ENCODE results near the gene TNKS2.
"Not testable (repeated sequence)": the region's sequence is repeated elsewhere in the genome, so short reads cannot be mapped to it uniquely, and the experiment has no call there.

The TNKS2 gene

DNA sequence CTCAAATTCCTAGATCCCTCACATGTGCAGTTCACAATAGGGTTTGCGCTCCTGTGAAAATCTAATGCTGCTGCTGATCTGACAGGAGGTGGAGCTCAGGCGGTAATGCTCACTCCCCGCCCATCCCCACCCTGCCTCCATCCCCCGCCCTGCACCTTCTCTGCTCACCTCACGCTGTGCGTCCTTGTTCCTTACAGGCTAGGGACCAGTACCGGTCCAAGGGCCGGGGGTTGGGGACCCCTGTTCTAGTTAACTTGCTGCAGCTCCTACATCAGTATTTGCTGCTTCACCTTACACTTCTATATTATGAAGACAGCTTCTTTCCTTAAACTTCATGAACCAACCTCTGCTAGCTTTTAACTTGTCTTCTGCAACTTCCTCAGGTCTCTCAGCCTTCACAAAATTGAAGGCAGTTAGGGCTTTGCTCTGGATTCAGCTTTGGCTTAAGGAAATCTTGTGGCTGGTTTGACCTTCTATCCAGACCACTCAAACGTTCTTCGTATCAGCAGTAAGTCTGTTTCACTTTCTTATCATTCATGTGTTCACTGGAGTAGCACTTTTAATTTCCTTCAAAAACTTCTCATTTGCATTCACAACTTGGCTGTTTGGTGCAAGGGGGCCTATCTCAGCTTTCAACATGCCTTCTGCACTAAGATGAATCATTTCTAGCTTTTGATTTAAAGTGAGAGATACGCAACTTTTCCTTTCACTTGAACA is 1.7 kb upstream of the TNKS2 start:
- no peak for DNase-seq (ENCODE audit: low read depth)

DNA sequence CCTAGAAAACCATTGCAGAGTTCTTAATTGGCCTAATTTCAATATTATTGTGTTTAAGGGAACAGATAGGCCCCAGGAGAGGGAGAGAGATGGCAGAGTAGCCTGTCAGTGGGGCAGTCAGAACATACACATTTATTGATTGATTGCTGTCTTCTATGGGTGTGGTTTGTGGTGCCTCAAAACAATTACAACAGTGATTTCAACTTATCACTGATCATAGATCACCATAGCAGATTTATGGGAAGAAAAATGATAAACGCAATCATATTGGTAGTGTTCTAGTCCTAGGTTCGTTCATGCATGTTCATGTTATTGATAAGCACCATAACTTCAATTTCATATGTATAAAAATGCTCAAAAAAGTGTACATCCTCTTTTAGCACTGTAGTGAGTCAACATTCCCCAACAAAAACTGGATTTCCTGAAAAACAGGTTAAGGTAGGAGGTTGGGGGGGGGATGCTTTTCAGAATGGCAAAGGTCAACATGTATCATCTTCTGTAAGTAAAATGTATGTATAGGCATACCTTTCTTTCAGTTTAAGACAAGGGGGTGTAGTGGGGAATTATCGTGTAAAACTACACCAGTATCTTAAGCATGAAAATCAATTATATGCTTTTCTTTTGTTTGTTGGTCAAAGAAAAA is 1.1 kb upstream of the TNKS2 start:
- no peak for DNase-seq (ENCODE audit: low read depth)

DNA sequence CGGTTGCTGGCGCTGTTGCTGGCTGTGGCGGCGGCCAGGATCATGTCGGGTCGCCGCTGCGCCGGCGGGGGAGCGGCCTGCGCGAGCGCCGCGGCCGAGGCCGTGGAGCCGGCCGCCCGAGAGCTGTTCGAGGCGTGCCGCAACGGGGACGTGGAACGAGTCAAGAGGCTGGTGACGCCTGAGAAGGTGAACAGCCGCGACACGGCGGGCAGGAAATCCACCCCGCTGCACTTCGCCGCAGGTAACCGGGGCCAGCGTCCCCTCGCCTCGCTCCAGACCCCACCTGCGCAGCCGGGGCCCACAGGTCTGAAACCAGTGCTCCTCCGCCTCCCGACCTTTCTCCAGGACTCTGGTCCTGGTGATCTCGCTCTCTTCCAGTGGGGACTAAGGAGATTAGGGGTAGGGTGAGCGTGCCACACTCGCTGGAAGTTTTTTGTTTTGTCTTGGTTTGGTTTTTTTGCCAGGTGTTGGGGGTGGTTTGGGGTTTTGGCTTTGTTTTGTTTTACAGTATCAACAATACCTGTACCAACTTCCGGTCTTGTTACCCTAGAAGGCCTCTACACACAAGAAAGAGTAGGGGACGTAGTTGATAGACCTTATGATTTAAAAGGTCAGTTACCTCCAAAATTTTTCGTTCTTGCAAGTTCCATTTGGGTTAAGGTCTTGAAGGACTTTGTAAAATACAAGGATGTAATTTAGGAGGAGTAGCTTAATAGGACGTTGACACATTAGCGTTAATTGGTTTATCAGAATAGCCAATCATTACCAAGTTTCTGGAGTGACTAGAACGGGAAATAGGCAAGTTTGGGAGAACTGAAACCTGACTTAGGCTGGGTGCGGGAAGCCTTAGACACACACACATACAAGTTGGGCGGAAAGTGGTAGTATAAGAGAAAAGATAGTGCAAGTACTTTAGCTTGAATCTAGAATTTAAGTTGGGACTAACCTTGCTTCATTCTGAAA is 704 bp downstream of the TNKS2 start:
- DNase-seq (ENCODE audit: low read depth) = no peak

DNA sequence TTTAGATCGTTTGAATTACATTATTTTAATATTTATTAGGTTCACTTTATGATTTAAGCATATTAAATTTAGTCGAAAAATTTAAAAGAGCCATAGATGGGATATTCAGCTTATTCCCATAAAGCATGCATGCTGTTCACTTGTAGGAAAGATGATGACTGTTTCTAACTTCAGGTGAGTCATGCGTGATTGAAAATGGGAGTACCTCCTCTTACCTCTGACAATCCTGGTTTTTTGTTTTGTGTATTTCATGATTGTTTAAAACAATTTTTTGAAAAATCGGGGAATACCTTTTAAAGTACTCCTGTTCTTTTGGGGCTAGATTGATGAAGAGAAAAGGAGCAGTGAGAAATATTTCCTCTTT is 1.4 kb downstream of the TNKS2 start:
- DNase-seq (ENCODE audit: low read depth) = no peak

DNA sequence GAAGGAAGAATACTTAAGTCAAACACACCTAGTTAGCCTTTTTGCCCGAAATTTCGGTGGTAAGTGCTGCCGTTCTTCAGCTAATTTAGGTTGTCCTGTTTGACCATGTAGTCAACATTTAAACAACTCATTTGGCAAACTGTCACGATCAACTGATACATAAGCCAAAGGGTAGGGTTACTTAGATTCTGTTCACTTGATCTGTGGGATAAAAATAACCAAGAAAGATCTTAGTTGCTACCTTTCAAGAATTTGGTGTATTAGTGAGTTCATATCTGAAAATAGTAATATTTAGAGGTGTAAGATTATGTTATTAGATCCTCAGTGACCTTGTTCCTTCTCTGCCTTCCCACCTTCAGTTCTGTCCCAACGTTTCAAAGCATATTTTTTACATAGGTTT is 2.0 kb downstream of the TNKS2 start:
- no peak for DNase-seq (ENCODE audit: low read depth)

DNA sequence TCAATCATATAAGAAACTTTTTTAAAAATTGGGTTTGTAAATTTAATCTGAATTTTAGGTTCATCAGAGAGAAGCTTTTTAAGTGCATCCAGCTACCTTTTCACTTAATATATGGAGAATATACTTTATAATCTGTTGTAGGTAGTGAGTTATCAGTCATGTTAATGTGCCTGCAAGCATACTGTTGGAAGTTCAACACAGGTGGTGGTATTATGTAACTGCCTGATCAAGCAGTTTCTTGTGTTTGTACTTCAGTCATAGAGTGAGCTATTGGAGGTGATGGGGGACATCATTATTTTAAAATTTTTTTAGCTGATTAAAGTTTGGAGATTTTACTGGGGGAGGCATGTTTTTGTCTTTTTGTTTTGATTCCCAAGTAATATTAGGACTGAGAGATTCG is 2.5 kb downstream of the TNKS2 start:
- no peak for DNase-seq (ENCODE audit: low read depth)

DNA sequence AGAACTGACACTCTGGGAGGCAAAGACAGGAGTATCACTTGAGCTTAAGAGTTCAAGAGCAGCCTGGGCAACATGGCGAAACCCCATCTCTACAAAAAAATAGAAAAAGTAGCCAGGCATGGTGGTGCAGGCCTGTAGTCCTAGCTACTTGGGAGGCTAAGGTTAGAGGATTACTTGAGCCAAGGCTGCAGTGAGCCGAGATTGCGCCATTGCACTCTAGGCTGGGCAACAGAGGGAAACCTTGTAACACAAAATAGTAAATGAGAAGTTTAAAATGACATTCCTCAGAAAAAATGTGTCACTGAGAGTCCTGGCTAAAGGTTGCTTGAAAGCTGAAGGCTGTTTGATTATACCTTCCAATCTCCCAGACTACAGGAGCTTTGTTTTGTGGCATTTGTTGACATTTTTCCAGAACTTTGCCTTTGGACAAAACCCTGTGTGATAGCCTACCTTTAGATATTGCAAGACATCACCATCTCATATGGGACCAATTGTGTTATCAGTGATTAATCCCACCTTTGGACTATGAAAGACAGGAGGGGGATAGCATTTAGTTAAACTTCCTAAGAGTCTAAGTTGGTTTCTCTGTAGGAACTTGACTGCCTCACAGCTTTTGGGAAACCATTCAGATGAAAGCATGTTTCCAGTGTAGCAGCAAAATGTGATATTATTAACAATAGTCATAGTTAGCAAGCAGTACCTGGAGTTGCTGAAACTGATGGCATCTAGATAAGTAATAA is 5.3 kb downstream of the TNKS2 start:
- DNase-seq (ENCODE audit: low read depth) = no peak

DNA sequence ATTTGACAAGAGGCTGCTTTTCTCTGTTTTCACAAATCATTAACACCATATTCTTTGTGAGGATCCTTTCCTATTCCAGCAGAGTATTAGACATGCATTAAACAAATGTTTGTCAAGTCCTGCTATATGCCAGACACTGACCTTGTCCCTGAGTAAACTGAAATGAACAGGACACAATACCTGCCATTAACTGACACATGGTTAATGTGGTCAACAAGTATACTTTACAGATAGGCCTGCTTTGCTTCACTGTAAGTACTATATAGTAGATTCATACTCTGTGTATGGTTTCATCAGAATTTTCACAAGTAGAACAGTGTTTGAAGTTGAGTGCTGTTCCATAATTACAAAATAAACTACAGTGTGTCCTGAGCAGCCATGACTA is 5.9 kb downstream of the TNKS2 start:
- no peak for DNase-seq (ENCODE audit: low read depth)

DNA sequence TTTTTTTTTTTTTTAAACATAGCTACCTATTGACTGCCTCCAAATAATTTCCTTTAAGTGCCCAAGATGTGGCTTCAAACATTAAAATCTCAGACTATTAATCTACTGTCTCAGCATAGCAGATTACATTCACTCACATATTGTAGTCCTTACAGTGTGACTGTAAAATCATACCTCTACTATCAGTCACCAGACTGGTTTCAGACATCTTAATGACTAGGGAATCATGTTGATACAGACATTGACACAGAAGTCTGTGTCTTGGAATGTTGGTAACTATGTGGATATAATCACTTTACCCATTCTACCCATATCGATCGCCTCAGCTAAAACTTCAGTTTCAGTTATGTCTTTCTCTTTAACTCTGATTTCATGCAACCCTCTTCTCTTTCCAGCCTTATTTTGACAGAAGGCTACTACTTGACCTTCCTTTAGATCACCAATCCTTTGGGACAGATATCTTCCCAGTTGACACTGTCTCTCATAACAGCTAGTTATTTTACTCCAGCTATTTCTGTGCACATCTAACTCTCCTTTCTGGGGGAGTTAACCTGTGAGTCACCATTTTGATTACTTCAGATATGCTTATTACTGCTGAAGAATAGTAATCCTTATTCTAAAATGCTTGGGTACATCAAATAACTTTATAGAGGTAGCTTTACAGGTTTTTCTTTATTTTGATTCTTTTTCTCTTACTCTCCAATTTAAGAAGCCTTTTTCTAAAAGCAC is 7.0 kb downstream of the TNKS2 start:
- DNase-seq (ENCODE audit: low read depth) = no peak

DNA sequence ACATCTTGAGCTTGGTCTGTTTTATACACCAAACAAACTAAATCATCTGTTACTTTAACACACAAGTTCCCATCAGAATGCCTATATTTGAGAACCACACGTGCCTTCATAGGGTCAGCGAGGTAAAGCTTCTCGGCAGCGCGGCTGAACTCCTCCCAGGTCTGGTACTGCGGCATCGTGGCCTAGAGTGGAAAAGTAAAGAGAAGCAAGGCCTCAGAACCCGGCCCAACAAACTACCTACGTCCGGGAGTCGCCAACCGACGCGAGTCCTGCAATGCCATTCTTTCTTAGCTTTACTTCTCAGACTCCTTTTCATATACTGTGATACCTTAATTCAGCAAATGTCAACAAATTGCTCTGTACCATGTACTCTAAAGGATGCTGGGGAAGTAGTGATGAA is 9.0 kb downstream of the TNKS2 start:
- not testable (repeated sequence) for DNase-seq (ENCODE audit: low read depth)

DNA sequence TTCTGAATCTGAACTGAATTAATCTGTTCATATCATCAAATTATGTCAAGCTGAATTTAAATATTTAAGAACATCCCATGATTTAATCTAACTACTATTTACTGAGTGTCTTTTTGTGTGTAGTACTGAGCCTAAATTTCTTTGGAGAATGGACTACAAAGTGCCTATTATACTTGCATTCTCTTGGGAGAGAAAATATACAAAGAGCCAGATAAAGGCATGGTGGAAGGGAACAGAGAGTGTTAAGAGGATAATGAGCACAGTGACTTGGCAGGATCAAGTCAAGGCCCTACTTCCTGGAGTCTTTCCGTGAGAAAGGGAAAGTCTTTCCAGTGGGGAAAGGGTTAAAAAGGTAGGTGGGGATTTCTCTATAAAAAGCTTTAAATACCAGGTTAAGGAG is 15.0 kb downstream of the TNKS2 start:
- no peak for DNase-seq (ENCODE audit: low read depth)

DNA sequence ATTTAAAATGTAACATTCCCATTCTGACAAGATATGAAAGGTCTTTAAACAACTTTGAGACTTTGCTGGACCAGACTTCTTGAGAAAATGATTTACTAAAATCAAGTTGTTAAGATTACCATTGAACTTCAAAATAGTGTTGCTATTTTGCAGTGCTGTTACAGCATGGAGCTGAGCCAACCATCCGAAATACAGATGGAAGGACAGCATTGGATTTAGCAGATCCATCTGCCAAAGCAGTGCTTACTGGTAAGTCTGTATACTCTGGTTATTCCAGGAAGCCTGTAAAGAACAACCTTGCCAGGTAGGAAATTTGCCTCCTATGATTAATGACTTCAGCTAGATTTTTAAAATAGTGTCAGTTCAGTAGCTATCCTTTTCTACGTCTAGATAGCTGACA is 18.8 kb downstream of the TNKS2 start:
- no peak for DNase-seq (ENCODE audit: low read depth)

DNA sequence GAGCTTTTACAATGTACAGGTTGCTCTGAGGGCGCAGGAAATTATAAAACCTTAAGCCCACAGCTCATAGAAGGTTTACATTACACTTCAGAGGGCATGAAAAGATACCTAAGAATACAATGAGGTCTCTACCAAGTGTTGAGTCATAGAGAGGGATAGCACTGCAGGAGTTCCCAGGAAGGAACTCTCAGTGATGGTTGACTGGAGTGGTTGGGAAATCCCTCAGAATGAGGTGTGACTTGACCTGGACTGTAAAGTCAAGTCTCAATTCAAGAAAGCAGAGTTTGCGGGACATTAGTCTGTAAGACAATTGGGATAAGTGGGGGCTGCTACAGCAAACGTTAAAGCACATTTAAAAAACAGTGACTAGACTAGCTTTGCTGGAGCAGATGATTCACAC is 21.9 kb downstream of the TNKS2 start:
- no peak for DNase-seq (ENCODE audit: low read depth)

DNA sequence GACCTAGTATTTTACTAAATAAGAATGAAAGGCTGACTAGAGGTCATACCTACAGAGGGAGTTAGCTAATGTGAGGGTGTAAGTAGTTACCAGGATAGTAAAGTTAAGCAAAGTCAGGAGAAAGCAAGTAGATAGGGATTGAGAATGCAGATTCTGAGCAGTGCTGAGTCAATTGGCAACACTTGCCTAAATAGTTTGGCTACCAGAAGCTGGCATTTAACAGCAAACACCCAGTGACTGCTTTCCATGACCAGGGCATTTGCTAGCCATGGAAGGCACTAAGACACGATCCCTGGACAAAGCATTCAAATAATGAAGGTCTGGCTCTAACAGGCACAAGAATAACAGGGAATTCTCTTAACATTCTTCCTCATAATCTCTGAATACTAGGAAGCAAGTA is 25.9 kb downstream of the TNKS2 start:
- DNase-seq (ENCODE audit: low read depth) = no peak

DNA sequence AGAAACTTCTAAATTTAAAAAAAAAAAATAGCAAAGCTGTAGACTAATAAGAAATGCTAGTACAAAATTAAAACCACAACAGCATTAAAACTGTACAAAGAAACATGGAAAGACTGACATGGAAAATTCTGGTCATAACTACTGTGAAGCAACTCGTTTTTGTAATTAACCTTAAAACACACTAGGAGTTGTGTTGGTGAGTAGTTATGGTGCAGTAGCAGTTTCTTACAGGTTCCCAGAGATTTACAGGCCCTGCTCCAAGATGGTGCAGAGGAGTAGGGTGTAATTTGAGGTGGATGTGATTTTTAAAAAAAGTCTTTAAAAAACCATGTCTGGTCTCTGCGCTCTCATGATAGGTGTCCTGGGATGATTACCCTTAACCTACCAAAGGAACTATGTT is 31.0 kb downstream of the TNKS2 start:
- DNase-seq (ENCODE audit: low read depth) = no peak

DNA sequence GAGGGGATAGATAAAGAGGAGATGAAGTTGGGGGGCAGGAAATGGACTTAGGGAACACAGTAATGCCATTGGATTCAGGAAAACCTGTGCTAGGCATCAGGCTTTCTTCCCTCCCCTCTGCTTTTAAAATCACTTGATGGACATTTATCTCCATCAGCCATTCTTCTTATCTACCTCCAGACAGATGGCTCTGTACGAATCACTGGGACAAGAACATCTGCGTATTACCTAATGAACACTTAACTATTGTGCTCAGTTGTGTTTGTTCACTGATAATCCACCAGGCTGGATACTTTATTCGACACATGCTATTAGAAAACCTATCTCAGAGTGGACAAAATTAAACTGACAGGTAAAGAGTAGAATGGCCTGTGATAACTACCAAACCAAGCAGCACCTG is 40.0 kb downstream of the TNKS2 start:
- no peak for DNase-seq (ENCODE audit: low read depth)

DNA sequence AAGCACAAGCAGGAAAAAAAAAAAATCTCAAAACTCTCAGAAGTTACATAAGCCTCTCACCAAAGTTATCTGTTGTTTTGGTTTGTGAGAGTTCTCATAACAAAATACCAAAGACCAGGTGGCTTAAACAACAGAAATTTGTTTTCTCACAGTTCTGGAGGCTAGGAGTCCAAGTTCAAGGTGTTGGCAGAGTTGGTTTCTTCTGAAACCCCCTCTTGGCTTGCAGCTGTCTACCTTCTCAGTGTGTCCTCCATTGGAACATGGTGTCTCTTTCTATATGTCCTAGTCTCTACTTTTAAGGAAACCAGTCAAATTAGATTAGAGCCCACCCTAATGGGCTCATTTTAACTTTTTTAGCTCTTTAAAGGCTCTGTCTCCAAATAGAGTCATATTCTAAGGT is 44.9 kb downstream of the TNKS2 start:
- DNase-seq (ENCODE audit: low read depth) = no peak

DNA sequence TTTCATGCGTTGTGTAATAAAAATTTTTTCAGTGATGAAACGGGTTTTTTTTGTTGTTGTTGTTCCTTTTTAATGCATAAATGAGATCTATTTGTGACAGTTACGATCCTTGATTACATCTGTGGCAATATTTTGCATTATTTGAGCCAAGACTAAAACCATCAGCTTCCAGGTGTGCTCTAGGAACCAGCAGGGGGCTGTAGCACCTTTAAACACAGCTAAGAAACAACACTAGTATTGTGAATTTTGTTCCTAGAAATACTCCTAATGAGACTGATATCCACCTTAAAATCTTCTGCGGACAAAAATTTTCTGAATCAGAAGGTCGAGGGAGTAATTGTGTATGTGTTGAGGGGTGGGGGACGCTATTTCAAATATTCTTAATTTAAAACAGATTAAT is 58.4 kb downstream of the TNKS2 start:
- no peak for DNase-seq (ENCODE audit: low read depth)

DNA sequence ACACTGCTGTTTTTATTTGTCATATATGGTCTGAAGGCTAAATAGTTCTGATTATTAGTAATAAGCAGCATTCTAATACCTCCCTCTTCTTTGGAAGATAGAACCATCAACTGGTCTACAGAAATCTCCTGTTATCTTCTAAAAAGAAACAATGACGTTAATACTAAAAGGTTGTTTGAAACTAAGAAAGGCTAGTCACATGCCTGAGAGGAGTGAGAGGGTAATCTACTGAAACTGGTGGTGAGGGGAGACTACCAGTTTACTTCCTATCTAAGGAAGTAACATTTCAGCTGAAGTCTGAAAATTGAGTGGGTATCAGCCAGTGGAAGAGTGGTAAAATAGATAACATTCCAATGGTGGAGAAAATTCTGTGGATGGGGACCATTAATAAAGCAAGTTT is 62.7 kb downstream of the TNKS2 start:
- DNase-seq (ENCODE audit: low read depth) = no peak

DNA sequence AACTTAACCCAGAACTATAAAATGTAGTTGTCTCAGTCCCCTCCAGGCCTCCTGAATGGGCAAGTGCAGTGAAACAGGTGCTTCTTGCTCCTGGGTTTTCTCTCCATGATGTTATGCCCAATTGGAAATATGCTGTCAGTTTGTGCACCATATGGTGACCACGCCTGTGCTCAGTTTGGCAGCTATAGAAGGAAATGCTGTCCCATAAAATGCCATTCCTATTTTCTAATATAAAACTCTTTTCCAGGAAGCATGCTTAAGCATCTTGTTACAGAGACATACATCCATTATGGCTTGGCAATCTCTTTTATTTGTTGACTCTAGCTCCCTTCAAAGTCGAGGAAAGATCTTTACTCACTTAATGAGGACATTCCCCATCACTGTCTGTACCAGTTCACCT is 65.9 kb downstream of the TNKS2 start:
- no peak for DNase-seq (ENCODE audit: low read depth)

DNA sequence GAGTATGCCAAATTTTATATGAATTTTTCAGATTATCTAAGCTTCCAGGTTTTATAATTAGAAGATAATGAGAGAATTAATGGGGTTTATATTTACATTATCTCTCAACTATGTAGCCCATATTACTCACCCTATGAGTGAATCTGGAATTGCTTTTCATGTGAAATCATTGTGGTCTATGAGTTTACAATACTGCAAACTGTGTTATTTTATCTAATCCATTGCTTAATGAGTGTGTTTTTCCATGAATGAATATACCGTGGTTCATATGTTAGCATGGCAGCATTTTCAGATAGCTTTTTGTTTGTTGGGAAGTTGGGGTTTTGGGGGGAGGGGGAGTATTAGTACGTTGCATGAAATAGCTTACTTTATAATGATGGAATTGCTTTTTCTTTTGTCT is 66.5 kb downstream of the TNKS2 start:
- DNase-seq (ENCODE audit: low read depth) = no peak
